Stimulated activated CD8-positive, alpha-beta memory T cell treated with anti-CD3 and anti-CD28 coated beads, Interleukin-12 subunit alpha, Interleukin-12 subunit beta, amount 100 ng/mL, for 4 hours (primary cell): ENCODE measurements around the gene OR1N2.
A peak's percentile ranks its signal among the peaks of the same experiment; 100 is the strongest.
"Not testable (repeated sequence)": the region's sequence is repeated elsewhere in the genome, so short reads cannot be mapped to it uniquely, and the experiment has no call there.

Experiments
- DNase-seq: peaks from one replicate; pipeline ENCODE4 v3.0.0-alpha.2; 2020; ENCODE audit warnings: low read depth

OR1N2 gene, protein sequence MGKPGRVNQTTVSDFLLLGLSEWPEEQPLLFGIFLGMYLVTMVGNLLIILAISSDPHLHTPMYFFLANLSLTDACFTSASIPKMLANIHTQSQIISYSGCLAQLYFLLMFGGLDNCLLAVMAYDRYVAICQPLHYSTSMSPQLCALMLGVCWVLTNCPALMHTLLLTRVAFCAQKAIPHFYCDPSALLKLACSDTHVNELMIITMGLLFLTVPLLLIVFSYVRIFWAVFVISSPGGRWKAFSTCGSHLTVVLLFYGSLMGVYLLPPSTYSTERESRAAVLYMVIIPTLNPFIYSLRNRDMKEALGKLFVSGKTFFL

GRCh38 chr9:122552812-122553211, at the start of gene OR1N2:
Gene OR1N2 (plus strand): TSS chr9:122553112. CDS start chr9:122553212, 100 bp downstream.
- no peak for DNase-seq

DNA sequence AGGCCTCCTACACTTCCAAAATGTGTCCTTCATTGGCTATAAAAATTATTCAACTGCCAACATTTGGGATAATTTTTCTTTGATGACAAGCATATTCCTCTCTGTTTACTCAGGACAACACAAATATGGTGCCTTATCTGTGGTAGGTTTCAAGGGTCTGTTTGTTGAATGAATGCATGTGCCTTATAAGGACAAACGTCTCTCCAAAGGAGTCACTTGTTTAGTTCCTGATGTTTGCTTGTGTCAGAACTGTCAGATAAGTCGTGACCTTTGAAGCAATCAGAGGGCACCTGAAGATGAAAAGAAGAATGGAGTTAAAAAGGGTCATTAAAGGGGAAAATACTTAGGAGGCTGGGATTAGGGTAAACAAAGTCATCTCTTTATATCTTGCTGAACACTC, 45.9 kb upstream of the OR1N2 start:
- DNase-seq = no peak

DNA sequence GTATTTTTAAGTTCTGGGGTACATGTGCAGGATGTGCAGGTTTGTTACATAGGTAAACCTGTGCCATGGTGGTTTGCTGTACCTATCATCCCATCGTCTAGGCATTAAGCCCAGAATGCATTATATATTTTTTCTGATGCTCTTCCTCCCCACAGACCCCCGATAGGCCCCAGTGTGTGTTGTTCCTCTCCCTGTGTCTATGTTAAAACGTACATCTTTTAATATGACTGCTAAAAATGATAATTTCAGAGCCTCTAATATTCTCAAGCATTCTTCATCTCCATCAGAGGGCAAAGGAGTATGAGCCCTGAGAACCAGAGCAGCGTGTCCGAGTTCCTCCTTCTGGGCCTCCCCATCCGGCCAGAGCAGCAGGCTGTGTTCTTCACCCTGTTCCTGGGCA, 42.4 kb upstream of the OR1N2 start, which contains the start of gene OR1J2:
Gene OR1J2 (plus strand): TSS at position 301 of the 400 bp plus-strand sequence. CDS start 0 bp downstream, at position 301.
- DNase-seq = no peak

- DNase-seq = no peak
Observed at GRCh38 chr9:122518226-122518625, 34.7 kb upstream of the OR1N2 start.

GRCh38 chr9:122518841-122519240, 34.1 kb upstream of the OR1N2 start, which contains the start of gene OR1J4:
Gene OR1J4 (plus strand): TSS chr9:122519141. CDS start chr9:122519141, 0 bp downstream.
- no peak for DNase-seq

DNA sequence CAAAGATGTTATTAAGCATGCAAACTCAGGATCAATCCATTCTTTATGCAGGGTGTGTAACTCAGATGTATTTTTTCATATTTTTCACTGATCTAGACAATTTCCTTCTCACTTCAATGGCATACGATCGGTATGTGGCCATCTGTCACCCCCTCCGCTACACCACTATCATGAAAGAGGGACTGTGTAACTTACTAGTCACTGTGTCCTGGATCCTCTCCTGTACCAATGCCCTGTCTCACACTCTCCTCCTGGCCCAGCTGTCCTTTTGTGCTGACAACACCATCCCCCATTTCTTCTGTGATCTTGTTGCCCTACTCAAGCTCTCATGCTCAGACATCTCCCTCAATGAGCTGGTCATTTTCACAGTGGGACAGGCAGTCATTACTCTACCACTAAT, 33.5 kb upstream of the OR1N2 start:
- DNase-seq = no peak

- no peak for DNase-seq
Observed at GRCh38 chr9:122526602-122527001, 26.3 kb upstream of the OR1N2 start.

DNA sequence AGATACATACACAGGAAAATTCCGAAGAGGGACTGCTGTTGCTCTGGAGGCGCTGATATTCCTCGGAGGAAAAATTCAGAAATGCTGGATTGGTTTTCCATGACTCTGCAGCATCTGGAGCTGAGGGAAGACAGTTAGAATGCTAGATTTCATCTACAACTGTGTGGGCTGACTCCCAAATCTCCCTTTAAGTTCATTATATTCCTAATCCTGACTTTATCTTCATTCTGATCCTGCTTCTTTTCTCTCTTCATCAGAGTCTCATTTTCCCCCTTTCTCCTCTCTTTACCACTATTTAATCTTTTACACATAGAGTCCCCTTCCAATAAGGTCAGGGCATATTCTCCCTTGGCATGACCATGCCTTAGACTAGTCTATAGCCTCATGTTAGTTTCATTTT, 25.7 kb upstream of the OR1N2 start, which contains the start of gene OR1N1:
Gene OR1N1 (minus strand): TSS at position 101 of the 400 bp plus-strand sequence. CDS start 0 bp downstream, at position 101.
- DNase-seq = no peak

GRCh38 chr9:122531157-122531556, 21.8 kb upstream of the OR1N2 start:
- DNase-seq = not testable (repeated sequence)

DNA sequence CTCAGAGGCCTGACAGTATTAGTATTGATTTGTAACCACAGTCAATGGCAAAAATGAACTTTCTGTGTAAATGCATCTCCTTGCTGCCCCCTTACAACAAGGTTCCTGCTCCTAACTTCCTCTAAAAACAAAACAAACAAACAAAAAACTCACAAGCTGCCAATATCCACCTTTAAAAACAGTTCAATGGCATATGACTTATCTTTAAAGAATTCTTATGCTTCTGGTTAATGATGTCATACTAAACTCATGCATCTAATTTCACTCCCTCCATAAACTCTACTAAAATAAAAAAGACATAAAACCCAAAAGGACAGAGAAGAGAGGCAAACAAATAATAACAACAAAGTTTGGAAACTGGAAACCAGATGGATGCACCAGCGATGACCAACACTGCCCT, 16.8 kb upstream of the OR1N2 start:
- DNase-seq = no peak

- DNase-seq = not testable (repeated sequence)
Observed at GRCh38 chr9:122537066-122537465, 15.8 kb upstream of the OR1N2 start.

- no peak for DNase-seq
Observed at GRCh38 chr9:122538757-122539156, 14.2 kb upstream of the OR1N2 start.

DNA sequence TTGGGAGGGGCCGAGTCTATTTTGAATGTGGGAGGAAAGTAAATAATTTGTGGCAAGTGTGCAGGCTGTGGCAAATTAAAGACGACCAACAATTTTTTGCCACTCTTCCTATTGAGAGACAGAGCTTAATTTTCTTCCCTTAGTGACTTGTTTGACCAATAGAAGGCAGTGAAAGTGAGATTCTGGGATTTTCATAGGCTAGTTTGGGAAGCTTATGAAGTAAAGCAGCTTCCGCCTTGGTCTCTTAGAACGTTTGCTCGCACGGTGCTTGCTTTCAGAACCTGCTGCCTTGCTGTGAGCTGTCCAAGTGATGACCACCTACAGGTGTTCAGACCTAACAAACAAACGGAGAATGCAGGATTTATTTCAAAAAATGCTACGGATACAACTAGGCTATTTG, 6.7 kb upstream of the OR1N2 start:
- no peak for DNase-seq

DNA sequence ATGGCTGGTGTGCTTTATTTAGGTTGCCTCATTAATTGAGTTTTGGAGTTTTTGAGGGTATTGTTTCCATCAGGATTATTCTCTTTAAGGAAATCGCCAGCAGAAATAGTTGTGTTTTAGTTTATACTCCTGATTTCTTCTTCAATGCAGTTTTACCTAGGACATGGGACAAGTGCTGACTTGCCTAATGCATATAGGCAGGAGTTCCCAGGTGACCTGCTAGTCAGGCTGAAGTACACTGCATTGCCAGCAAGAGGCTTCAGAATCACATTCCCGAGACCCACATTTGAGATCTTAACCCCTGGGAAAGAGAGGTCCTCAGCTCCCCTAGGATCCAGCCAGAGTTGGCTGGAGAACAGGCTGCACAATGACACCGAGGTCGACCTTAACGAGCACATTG, 1.5 kb upstream of the OR1N2 start:
- DNase-seq = no peak

DNA sequence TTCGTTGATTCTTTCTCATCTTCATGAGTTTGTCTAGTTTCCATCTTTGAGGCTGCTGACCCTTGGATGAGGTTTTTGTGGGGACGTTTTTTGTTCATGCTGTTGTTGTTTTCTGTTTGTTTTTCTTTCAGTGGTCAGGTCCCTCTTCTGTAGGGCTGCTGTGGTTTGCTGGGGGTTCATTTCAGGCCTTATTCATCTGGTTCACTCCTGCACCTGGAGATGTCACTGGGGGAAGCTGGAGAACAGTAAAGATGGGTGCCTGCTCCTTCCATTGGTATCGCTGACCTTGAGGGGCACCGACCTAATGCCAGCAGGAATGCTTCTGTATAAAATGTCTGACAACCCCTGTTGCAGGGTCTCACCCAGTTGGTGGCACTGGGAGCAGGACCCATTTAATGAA, 8.5 kb downstream of the OR1N2 start:
- DNase-seq = no peak

DNA sequence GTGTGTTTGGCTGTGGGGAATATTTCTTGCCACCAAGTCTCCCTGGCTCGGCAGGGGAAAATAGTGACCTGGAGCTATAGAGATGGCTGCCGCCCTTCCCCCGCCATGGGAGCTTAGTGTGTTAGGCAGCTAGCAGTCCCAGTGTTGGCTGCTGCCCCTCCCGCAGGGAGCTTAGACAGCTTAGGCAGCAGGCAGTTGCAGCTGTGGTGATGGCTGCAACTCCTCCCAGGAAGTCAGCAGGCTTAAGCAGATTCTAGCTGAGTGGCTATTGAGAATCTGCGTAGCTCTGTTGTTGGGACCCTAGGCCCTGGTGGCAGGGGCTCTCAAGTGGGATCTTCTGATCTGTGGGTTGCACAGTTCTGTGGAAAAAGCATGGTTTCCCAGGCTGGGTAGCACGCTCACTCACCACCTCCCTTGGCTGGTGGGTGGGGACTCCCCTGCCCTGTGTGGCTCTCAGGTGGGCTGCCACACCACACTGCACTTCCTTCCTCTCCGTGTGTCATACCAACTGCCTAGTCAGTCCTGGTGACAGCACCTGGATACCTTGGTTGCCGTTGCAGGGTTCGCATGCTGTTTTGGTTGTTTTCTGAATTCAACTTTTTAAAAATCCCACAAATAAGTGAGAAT, 9.3 kb downstream of the OR1N2 start:
- DNase-seq = peak; percentile 1

DNA sequence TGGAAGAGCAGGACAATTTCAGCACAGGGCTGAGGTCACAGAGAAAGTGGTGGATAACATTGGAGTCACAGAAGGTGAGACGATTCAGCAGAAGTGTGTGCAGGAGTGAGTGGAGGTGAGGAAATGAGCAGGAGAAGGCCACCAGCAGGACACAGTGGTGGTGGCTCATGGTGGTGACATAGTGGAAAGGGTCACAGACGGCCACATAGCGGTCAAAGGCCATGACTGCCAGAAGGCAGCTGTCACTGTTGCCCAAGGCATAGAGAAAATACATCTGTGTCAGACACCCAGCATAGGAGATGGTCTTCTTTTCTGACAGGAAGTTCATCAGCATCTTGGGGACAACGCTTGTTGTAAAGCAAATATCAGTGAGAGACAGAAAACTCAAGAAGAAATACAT, 15.0 kb downstream of the OR1N2 start:
- DNase-seq = no peak

DNA sequence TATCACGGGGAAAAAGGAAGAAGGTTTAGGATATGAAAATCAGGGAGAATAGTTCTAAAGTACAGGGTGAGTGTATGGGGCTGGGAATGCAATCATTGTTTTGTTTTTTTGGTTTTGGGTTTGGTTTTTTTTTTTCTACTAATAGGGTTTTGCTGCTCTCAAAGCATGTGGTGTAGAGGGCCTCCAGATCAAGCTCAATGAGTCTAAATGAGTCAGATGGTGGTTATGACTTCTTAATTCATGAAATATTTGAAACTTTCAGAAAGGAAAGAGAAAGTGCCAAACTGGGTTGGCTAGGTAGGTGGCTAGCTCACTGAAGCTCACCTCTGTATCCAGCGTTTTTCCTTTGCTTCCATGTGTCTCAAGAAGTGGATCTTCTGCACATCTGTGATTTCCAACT, 19.5 kb downstream of the OR1N2 start:
- no peak for DNase-seq

- DNase-seq = no peak
Observed at GRCh38 chr9:122579874-122580273, 27.0 kb downstream of the OR1N2 start.

DNA sequence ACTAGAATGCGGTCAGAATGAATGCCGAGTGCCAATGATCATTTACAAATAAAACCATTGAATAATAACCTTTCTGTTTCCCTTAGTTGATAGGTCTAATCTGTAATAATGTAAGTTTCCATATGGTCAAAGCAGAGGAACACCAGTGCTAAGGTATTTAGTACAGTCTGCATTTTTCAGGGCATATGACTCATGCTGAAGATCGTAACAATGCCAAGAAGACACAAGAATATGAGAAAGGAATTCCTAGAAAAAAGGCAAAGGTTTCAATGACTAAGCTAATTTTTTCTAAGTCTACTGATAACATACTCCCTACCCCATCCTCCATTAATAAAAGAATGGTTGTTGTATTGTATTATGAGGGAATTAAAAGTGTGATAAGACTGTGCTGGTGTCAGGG, 27.4 kb downstream of the OR1N2 start:
- no peak for DNase-seq

DNA sequence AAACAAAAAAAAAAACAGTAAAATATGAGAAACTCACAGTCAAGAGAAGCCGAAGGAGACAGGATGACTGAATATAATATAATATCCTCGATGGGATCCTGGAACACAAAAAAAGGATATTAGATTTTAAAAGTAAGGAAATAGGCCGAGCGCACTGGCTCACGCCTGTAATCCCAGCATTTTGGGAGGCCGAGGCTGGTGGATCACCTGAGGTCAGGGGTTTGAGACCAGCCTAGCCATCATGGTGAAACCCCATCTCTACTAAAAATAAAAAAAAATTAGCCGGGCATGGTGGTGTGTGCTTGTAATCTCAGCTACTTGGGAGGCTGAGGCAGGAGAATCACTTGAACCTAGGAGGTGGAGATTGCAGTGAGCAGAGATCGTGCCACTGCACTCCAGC, 30.4 kb downstream of the OR1N2 start, which contains the start of gene OR1L8:
Gene OR1L8 (minus strand): TSS at position 101 of the 400 bp plus-strand sequence. CDS start 14,907 bp downstream, outside the sequence.
- not testable (repeated sequence) for DNase-seq
